ENCODE results near the gene TLR5. TPM values are rescaled to one million over a fixed set of nuclear protein-coding genes. Genes with fewer than 3 reads are reported as not detected.
A peak's percentile ranks its signal among the peaks of the same experiment; 100 is the strongest.

Gene TLR5
- total and polyA plus RNA-seq, 9 donors, result 7.7 to 38.8 (median 22.3) TPM

DNA sequence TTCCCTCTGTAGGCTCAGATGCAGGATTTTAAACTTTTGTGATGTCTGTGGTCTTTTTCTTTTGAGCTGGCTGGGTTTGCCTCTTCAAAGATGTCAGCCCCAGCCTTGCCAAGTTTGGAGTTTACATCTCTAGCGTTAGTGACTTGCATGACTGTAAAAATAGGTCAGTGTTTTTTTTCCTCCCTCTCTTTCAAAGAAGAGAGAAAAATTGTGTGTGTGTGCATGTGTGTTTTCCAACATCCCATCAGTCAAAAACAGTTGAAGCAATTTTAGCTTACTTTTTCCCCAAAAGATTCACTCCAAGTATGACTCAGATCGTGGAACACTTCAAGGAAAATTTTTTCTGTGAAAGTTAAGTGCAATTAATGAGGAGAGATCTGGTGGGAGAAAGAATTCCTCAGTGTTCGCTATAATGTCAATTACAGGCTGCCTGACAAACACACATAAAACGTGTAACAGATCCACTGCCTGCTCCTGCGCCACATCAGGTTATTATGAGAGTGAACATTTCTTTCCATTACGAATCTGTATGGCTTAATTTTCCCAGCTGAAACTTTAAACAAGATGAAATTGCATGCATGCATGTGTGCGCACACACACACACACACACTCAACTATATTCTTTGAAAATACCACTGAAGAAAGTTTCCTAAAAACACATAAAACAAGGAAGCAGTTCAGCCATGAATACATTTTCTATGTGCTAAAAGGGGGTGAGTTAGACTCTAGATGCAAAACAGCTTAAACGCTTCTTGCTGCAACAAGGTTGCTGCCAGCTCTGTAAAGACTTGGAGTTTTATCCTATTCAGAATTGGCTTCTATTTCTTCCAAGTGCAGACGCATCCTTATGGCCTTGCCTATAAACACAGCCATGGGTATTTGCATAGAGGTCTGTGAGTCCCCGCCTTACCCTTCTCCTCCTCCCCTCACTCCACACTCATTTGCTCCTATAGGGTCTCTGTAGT is 55.5 kb downstream of the TLR5 start:
- intact Hi-C loops (cut with DNase I), result loop anchor here in 1 of 4 donors (5.0 to 10.0 kb wide), 2 partner anchors 35 to 587 kb away; no protein-coding TSS in a partner anchor
- peak overlapping the region in 1 of 2 donors; percentile 56 for H3K27ac ChIP-seq

DNA sequence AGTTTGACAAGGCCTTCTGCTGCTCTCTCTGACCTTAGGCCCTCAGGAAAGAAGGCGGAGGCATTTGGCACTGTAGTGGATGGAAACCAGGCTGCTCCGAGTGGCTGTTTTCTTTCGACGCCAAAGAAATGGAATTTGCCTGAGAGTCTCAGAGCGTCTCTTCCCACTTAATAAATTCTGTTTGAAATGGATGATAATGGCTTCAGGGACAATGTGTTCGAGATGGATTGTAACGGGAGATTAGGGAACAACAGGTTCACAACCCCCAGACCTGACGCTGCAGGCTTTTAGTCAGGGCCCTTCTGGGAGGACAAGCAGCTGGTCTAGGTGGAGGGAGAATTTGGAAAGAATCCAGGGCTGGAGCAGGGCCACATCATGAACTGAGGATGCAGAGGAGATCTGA is 58.6 kb downstream of the TLR5 start:
- no peaks in the 10 kb centered on the region for H3K27me3 ChIP-seq
- WGBS, 3 donors, result 37 to 52% (median 47%) methylated on average over 8 of the region's 8 CpGs
- H3K4me3 ChIP-seq, result no peak overlapping the region
- DNase-seq, result peak in 2 of 5 donors; percentile 38 to 58
- peaks cover 2% of the 10 kb centered on the region for H3K4me1 ChIP-seq (ENCODE audit: insufficient read depth)
- no peak for TF ChIP-seq EP300 (IDR thresholded peaks at IDR 0.05)
- TF ChIP-seq, protein P1, sequence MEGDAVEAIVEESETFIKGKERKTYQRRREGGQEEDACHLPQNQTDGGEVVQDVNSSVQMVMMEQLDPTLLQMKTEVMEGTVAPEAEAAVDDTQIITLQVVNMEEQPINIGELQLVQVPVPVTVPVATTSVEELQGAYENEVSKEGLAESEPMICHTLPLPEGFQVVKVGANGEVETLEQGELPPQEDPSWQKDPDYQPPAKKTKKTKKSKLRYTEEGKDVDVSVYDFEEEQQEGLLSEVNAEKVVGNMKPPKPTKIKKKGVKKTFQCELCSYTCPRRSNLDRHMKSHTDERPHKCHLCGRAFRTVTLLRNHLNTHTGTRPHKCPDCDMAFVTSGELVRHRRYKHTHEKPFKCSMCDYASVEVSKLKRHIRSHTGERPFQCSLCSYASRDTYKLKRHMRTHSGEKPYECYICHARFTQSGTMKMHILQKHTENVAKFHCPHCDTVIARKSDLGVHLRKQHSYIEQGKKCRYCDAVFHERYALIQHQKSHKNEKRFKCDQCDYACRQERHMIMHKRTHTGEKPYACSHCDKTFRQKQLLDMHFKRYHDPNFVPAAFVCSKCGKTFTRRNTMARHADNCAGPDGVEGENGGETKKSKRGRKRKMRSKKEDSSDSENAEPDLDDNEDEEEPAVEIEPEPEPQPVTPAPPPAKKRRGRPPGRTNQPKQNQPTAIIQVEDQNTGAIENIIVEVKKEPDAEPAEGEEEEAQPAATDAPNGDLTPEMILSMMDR (IDR thresholded peaks at IDR 0.05), result no peak
- no peak for TF ChIP-seq POLR2A (IDR thresholded peaks at IDR 0.05)
- H3K36me3 ChIP-seq, result no peaks in the 10 kb centered on the region
- no peak overlapping the region for H3K27ac ChIP-seq
- no peaks in the 10 kb centered on the region for H3K9me3 ChIP-seq
- intact Hi-C loops (cut with DNase I), result loop anchor here in 3 of 4 donors (5.0 to 10.0 kb wide), 4 partner anchors 287 to 590 kb away; no protein-coding TSS in a partner anchor

More for the DNA sequence above, 55.5 kb downstream of the TLR5 start:
- peaks cover 2% of the 10 kb centered on the region for H3K4me1 ChIP-seq (ENCODE audit: insufficient read depth)
- no peaks in the 10 kb centered on the region for H3K9me3 ChIP-seq
- DNase-seq, result peak in 1 of 5 donors; percentile 20
- 26 to 37% (median 37%) methylated on average over 10 of the region's 10 CpGs for WGBS, 3 donors
- TF ChIP-seq, protein P1 (IDR thresholded peaks at IDR 0.05), result no peak
- TF ChIP-seq EP300 (IDR thresholded peaks at IDR 0.05), result no peak
- TF ChIP-seq POLR2A (IDR thresholded peaks at IDR 0.05), result no peak
- H3K4me3 ChIP-seq, result no peak overlapping the region
- no peaks in the 10 kb centered on the region for H3K36me3 ChIP-seq
- no peaks in the 10 kb centered on the region for H3K27me3 ChIP-seq

DNA sequence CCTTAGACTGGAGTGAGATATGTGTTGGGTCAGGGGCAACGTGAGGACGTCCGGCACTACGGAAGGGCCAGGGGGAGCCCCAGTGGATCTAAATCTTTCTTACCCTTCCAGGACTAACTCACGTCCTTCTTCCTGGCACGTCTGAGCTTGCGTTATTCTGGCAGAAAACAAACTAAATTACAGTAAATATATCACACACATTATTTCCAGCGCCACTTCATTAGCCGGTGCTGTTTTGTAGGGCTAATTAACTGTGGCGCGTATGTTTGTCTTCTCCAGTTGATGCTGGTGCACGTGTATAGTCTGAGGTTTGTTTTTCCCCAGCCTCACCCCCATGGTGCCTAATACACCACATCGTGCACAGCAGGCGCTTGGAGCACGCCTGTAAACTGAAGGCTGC is 59.2 kb downstream of the TLR5 start:
- H3K4me3 ChIP-seq, result no peak overlapping the region
- no peak for DNase-seq
- intact Hi-C loops (cut with DNase I), result loop anchor here in 3 of 4 donors (5.0 to 10.0 kb wide), 4 partner anchors 287 to 591 kb away; no protein-coding TSS in a partner anchor
- H3K27ac ChIP-seq, result no peak overlapping the region
- no peaks in the 10 kb centered on the region for H3K36me3 ChIP-seq
- WGBS, 3 donors, result 83 to 94% (median 89%) methylated on average over 15 of the region's 15 CpGs
- no peaks in the 10 kb centered on the region for H3K9me3 ChIP-seq
- TF ChIP-seq EP300 (IDR thresholded peaks at IDR 0.05) (no peak), POLR2A (IDR thresholded peaks at IDR 0.05) (no peak)
- TF ChIP-seq, protein P1 (IDR thresholded peaks at IDR 0.05), result no peak
- H3K27me3 ChIP-seq, result no peaks in the 10 kb centered on the region
- H3K4me1 ChIP-seq (ENCODE audit: insufficient read depth), result peaks cover 2% of the 10 kb centered on the region

DNA sequence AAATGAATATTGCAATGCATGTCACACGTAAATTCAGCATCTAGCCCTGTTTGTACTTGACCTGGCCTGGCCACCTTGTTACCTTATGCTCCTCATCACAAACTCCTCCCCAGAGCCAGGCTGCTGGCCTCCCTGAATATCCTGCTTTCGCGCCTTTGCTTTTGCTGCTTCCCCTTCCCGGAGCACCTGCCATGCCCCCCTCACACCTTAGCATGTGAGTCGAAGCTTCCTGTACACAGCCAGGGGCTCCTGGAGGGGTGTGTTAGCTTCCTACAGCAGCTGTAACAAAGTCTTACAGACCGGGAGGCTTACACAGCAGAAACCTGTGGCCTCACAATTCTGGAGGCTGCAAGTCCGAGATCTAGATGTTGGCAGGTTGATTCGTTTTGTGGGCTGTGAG is 60.1 kb downstream of the TLR5 start:
- peaks cover 2% of the 10 kb centered on the region for H3K4me1 ChIP-seq (ENCODE audit: insufficient read depth)
- intact Hi-C loops (cut with DNase I), result loop anchor here in 3 of 4 donors (5.0 to 10.0 kb wide), 4 partner anchors 286 to 592 kb away; no protein-coding TSS in a partner anchor

More for the DNA sequence above, 60.1 kb downstream of the TLR5 start:
- DNase-seq, result no peak
- Histone ChIP-seq H3K27me3 (no peaks in the 10 kb centered on the region), H3K4me3 (no peak overlapping the region), H3K27ac (no peak overlapping the region), H3K36me3 (no peaks in the 10 kb centered on the region), H3K9me3 (no peaks in the 10 kb centered on the region)
- TF ChIP-seq, protein P1 (IDR thresholded peaks at IDR 0.05), result no peak
- no peak for TF ChIP-seq EP300 (IDR thresholded peaks at IDR 0.05)
- no peak for TF ChIP-seq POLR2A (IDR thresholded peaks at IDR 0.05)
- 93 to 94% (median 94%) methylated on average over 8 of the region's 8 CpGs for WGBS, 3 donors
